ENCODE data around the gene AGR2.
"Not testable (repeated sequence)": the region's sequence is repeated elsewhere in the genome, so short reads cannot be mapped to it uniquely, and the experiment has no call there.

AGR2 gene

DNA sequence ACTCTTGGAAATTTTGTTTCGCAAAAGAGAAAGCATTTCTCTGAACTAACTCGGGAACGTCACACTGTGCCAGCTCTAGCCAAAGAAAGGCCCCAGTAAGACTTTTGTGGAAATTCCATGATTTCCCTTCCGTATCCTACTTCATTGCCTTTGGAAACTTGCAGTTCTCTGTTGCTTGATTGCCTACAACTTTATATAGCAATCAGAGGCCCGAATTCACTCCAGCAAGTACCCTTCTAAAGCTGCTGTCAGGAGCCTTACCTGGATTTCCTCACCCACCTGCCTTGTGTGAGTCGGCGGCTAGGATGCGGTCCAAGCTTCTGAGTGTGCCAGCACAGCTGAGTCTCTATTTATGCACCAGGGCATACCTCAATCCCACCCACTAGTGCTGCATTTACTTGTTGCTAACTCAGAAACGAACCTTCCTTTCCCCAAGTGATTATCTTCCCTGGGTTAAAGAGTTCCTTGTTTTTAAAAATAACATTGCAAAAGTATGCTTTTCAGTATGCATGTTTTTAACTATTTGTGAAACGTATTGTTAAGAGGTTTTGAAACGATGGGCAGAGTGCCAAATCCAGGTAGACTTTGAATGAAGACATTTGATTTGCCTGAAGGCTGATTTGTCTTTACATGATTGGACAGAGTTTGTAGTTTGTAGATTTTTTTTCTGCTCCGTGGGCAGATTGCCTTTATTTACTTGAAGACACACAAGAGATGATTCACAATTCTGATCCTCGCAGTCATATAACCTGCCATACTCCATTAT, at the start of gene AGR2:
TSS of gene AGR2 (minus strand) at position 326 of the 766 bp plus-strand sequence. CDS start 3,203 bp downstream, outside the sequence.
- Histone ChIP-seq H3K27me3 (ENCODE audit: control insufficient read depth, insufficient read depth, low read length) (no peaks in the 10 kb centered on the region), H3K4me1 (ENCODE audit: control insufficient read depth, insufficient read depth, low read length) (peaks cover 26% of the 10 kb centered on the region), H3K4me3 (ENCODE audit: low read length) (peak within 1 kb of the TSS; percentile 86), H3K9ac (ENCODE audit: low read length) (peak within 1 kb of the TSS; percentile 94), H3K36me3 (ENCODE audit: control insufficient read depth, insufficient read depth, low read length) (peaks cover 8% of the 10 kb centered on the region), H3K9me3 (ENCODE audit: control insufficient read depth, low read length) (no peaks in the 10 kb centered on the region)

DNA sequence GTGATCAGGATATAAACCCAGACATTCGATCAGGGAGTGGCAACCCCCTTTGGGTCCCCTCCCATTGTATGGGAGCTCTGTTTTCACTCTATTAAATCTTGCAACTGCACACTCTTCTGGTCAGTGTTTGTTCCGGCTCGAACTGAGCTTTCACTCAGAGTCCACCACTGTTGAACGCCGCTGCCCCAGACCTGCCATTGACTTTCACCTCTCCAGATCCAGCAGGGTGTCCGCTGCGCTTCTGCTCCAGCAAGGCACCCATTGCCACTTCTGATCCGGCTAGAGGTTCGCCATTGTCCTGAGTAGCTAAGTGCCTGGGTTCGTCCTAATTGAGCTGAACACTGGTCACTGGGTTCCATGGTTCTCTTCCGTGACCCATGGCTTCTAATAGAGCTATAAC, 48.4 kb upstream of the AGR2 start:
- H3K4me1 ChIP-seq (ENCODE audit: control insufficient read depth, insufficient read depth, low read length): peaks cover 24% of the 10 kb centered on the region
- H3K9ac ChIP-seq (ENCODE audit: low read length); H3K9me3 ChIP-seq (ENCODE audit: control insufficient read depth, low read length); H3K27me3 ChIP-seq (ENCODE audit: control insufficient read depth, insufficient read depth, low read length); H3K36me3 ChIP-seq (ENCODE audit: control insufficient read depth, insufficient read depth, low read length); H3K4me3 ChIP-seq (ENCODE audit: low read length): not testable (repeated sequence)

DNA sequence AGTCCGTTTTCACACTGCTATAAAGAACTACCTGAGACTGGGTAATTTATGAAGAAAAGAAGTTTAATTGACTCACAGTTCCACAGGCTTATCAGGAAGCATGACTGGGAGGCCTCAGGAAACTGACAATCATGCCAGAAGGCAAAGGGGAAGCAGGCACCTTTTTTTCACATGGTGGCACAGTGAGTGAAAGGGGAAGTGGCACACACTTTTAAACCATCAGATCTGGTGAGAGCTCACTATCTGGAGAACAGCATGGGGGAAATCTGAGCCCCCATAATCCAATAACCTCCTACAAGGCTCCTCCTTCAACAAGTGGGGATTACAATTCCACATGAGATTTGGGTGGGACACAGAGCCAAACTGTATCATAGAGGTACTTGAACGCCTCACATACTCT, 47.0 kb upstream of the AGR2 start:
- Histone ChIP-seq H3K9ac (ENCODE audit: low read length) (no peak overlapping the region), H3K4me3 (ENCODE audit: low read length) (no peak overlapping the region), H3K27me3 (ENCODE audit: control insufficient read depth, insufficient read depth, low read length) (no peaks in the 10 kb centered on the region), H3K9me3 (ENCODE audit: control insufficient read depth, low read length) (no peaks in the 10 kb centered on the region), H3K36me3 (ENCODE audit: control insufficient read depth, insufficient read depth, low read length) (no peaks in the 10 kb centered on the region), H3K4me1 (ENCODE audit: control insufficient read depth, insufficient read depth, low read length) (peaks cover 35% of the 10 kb centered on the region)

DNA sequence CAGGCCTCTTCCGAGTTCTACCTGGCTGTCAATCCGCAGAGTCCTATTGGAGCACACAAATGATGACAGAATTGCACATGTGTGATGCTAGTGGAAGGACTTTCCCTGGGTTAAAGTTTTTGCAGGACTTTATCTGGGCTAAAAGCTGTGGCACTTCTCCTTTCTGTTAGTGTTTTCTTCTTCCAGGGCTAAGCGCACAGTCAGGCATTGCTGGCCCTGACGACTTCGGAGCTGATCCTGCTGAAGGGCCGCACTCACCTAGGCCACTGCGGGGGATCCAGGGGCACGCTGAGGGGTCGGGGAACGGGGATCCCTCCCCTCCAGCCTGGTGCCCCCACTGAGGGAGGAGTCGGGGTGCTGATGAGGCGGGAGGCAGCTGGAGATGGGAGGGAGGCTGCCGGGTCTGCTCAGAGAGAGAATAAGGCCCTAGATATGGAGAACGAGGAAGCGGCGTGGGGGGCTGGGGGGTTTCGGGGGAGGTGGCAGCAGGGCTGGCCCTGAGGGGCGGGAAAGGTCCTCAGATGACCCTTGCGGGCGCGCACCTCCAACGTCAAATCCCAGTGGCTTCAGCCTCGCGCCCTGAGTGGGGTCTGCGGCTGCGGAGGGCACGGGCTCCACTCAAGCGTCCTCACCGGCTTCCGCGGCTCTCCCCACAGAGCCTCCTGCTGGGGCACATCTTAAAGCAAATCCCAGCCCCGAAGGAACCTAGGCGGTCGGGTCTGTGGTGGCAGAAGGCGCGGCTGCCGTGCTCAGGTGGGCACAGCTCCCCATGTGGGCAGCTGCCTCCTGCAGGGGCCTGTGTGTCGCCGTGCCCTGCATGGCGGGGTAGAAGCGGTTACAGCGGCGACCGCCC, 46.0 kb upstream of the AGR2 start:
- Histone ChIP-seq H3K4me3 (ENCODE audit: low read length) (no peak overlapping the region), H3K9ac (ENCODE audit: low read length) (no peak overlapping the region), H3K27me3 (ENCODE audit: control insufficient read depth, insufficient read depth, low read length) (no peaks in the 10 kb centered on the region), H3K4me1 (ENCODE audit: control insufficient read depth, insufficient read depth, low read length) (peaks cover 44% of the 10 kb centered on the region), H3K9me3 (ENCODE audit: control insufficient read depth, low read length) (no peaks in the 10 kb centered on the region), H3K36me3 (ENCODE audit: control insufficient read depth, insufficient read depth, low read length) (no peaks in the 10 kb centered on the region)

DNA sequence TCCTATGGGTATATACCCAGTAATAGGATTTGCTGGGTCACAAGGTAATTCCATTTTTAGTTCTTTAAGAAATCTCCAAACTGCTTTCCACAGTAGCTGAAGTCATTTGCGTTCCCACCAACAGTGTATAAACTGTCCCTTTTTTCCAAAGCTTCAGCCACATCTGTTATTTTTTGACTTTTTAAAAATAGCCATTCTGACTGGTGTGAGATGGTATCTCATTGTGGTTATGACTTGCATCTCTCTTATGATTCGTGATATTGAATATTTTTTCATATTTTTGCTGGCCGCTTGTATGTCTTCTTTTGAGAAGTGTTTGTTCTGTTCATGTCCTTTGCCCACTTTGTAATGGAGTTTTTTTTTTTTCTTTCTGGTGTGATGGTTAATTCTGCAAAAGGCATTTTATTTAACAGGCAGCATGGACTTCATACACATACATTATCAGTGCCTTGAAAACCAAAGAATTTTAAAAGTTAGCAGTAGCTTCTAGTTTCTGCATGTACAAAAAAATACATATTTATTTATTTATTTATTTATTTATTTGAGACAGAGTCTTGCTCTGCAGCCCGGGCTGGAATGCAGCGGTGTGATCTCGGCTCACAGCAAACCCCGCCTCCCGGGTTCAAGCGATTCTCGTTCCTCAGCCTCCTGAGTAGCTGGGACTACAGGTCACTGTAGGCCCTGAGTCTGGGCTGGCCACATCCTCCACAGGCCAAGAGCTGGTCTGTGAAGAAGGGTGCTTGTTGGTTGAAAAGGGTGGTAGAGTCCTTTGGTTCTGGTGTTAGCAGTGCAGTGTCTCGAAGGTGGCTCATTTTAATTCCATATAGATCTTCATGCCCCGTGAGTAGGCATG, 44.7 kb upstream of the AGR2 start:
- Histone ChIP-seq H3K9ac (ENCODE audit: low read length) (no peak overlapping the region), H3K27me3 (ENCODE audit: control insufficient read depth, insufficient read depth, low read length) (no peaks in the 10 kb centered on the region), H3K4me1 (ENCODE audit: control insufficient read depth, insufficient read depth, low read length) (peaks cover 44% of the 10 kb centered on the region), H3K9me3 (ENCODE audit: control insufficient read depth, low read length) (no peaks in the 10 kb centered on the region), H3K4me3 (ENCODE audit: low read length) (no peak overlapping the region), H3K36me3 (ENCODE audit: control insufficient read depth, insufficient read depth, low read length) (no peaks in the 10 kb centered on the region)

DNA sequence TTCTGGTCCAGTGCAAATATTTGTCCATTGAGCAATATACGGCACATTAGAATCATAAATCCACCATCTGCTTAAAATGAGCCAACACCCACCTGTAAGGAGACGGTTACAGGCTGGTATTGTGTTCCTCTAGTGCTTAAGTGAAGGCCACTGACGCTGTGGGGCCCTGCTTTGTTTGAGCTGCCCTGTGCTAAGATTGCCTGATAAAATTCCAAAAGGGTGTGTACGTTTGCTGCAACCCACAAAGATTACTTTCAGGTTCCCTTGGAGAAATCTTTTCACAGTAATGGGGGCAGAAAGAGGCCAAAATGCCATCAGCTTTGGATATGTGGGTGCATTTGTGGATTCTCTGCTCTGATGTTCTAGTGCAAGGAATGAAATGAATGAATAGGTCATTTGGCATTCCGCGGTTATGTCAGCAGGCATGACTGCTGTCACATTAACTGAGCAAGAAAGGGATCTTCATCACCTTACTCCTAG, 42.6 kb upstream of the AGR2 start:
- H3K36me3 ChIP-seq (ENCODE audit: control insufficient read depth, insufficient read depth, low read length): no peaks in the 10 kb centered on the region
- no peaks in the 10 kb centered on the region for H3K9me3 ChIP-seq (ENCODE audit: control insufficient read depth, low read length)
- H3K27me3 ChIP-seq (ENCODE audit: control insufficient read depth, insufficient read depth, low read length): no peaks in the 10 kb centered on the region
- no peak overlapping the region for H3K4me3 ChIP-seq (ENCODE audit: low read length)
- peaks cover 41% of the 10 kb centered on the region for H3K4me1 ChIP-seq (ENCODE audit: control insufficient read depth, insufficient read depth, low read length)
- H3K9ac ChIP-seq (ENCODE audit: low read length): peak overlapping the region; percentile 6

DNA sequence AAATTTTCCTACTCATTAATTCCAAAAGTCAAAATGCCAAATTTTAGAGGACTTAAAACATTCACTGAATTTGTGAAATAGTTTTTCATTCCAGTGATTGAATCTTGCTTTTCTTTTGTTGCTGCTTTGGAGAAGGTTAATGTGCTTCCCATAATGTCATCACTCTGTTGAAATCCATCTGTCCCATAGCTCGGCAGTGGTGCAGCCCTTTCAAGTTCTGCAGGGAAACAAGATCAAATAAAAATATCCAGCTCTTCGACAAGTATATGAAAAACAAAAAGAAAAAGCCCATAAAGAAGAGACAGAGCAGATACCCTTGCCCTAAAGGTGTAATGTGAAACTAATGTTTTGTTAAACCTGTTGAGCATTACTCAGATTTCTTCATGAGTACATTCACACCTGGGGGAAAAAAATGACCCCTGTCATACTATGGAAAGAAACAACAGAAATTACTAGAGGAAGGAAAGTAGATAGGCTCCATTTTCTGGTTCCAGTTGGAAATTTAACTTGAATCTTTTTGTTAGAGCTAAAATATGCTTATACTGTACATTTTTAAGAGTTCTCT, 41.9 kb upstream of the AGR2 start:
- Histone ChIP-seq H3K36me3 (ENCODE audit: control insufficient read depth, insufficient read depth, low read length) (no peaks in the 10 kb centered on the region), H3K9me3 (ENCODE audit: control insufficient read depth, low read length) (no peaks in the 10 kb centered on the region), H3K4me3 (ENCODE audit: low read length) (no peak overlapping the region), H3K27me3 (ENCODE audit: control insufficient read depth, insufficient read depth, low read length) (no peaks in the 10 kb centered on the region), H3K4me1 (ENCODE audit: control insufficient read depth, insufficient read depth, low read length) (peaks cover 34% of the 10 kb centered on the region), H3K9ac (ENCODE audit: low read length) (no peak overlapping the region)

DNA sequence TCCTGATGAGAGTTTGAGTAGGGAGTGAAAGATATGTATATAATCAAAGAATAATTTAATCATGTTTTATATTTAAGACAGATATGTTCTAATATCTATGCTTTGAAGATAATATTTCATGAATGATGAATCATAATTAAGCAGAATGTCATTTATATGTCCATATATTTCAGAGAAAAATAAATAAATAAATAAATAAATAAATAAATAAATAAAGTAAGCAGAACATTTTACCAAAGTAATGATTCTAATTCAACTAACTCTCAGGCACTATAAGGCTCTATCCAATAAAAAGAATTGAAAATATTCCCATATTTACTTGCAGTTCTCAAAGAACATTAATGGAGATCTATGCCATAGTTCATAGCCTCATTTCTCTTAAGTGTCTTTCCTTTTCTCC, 40.9 kb upstream of the AGR2 start:
- Histone ChIP-seq H3K27me3 (ENCODE audit: control insufficient read depth, insufficient read depth, low read length) (no peaks in the 10 kb centered on the region), H3K4me1 (ENCODE audit: control insufficient read depth, insufficient read depth, low read length) (peaks cover 32% of the 10 kb centered on the region), H3K9ac (ENCODE audit: low read length) (no peak overlapping the region), H3K4me3 (ENCODE audit: low read length) (no peak overlapping the region), H3K9me3 (ENCODE audit: control insufficient read depth, low read length) (no peaks in the 10 kb centered on the region), H3K36me3 (ENCODE audit: control insufficient read depth, insufficient read depth, low read length) (no peaks in the 10 kb centered on the region)

DNA sequence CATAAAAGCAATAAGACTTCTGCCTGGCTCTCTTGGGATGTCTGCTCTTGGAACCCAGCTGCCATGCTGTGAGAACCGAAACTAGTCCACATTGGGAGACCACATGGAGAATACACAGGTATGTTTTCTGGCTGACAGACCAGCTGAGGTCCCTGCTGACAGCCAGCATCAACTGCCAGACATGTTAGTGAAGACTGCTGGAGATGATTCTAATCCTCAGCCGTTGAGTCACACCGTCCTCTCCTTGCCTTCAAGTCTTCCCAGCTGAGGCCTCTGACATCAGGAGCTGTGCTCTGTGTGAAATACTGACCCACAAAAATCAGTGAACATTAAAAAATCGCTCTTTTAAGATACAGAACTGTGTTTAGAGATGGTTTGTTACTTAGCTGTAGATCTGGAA, 36.9 kb upstream of the AGR2 start:
- Histone ChIP-seq H3K36me3 (ENCODE audit: control insufficient read depth, insufficient read depth, low read length) (no peaks in the 10 kb centered on the region), H3K9ac (ENCODE audit: low read length) (no peak overlapping the region), H3K4me3 (ENCODE audit: low read length) (no peak overlapping the region), H3K27me3 (ENCODE audit: control insufficient read depth, insufficient read depth, low read length) (no peaks in the 10 kb centered on the region), H3K4me1 (ENCODE audit: control insufficient read depth, insufficient read depth, low read length) (peaks cover 8% of the 10 kb centered on the region), H3K9me3 (ENCODE audit: control insufficient read depth, low read length) (no peaks in the 10 kb centered on the region)

DNA sequence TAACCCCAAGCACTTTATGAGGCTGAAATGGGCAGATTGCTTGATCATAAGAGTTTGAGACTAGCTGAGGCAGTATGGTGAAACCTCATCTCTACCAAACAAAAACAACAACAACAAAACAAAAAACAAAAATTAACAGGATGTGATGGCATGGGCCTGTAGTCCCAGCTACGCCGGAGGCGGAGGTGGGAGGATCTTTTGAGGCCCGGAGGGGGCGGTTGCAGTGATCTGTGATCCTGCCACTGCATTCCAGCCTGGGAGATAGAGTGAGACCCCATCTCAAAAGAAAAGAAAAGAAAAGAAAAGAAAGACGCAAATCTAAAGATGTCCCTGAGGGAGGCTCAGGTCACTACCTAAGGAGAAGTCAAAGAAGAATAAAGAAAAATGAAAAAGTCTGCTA, 35.3 kb upstream of the AGR2 start:
- Histone ChIP-seq H3K4me1 (ENCODE audit: control insufficient read depth, insufficient read depth, low read length) (no peaks in the 10 kb centered on the region), H3K9ac (ENCODE audit: low read length) (no peak overlapping the region), H3K36me3 (ENCODE audit: control insufficient read depth, insufficient read depth, low read length) (no peaks in the 10 kb centered on the region), H3K4me3 (ENCODE audit: low read length) (no peak overlapping the region), H3K27me3 (ENCODE audit: control insufficient read depth, insufficient read depth, low read length) (no peaks in the 10 kb centered on the region), H3K9me3 (ENCODE audit: control insufficient read depth, low read length) (no peaks in the 10 kb centered on the region)

DNA sequence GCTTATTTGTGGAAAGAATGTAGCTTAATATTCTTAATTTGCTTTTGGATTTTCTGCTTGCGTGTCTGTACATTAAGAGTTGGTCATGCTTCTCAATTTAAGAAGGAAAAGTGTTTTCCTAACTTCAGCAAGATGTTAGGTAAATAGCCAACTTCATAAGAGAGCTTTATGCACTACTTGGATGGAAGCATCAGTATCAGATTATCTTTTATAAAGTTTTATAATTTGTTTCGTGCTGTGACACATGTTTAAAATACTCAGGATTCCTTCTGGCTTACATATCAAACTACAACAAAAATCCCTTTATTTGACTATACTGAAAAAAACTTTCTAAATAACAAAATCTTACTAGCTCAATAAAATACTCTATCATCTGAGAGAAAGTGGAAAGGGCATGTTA, 34.8 kb upstream of the AGR2 start:
- Histone ChIP-seq H3K9ac (ENCODE audit: low read length) (no peak overlapping the region), H3K4me3 (ENCODE audit: low read length) (no peak overlapping the region), H3K9me3 (ENCODE audit: control insufficient read depth, low read length) (no peaks in the 10 kb centered on the region), H3K4me1 (ENCODE audit: control insufficient read depth, insufficient read depth, low read length) (no peaks in the 10 kb centered on the region), H3K36me3 (ENCODE audit: control insufficient read depth, insufficient read depth, low read length) (no peaks in the 10 kb centered on the region), H3K27me3 (ENCODE audit: control insufficient read depth, insufficient read depth, low read length) (no peaks in the 10 kb centered on the region)

Measured in mucosa of stomach (tissue), 1 donor.